Measurements from ENCODE around the gene STN1.

The STN1 gene

DNA sequence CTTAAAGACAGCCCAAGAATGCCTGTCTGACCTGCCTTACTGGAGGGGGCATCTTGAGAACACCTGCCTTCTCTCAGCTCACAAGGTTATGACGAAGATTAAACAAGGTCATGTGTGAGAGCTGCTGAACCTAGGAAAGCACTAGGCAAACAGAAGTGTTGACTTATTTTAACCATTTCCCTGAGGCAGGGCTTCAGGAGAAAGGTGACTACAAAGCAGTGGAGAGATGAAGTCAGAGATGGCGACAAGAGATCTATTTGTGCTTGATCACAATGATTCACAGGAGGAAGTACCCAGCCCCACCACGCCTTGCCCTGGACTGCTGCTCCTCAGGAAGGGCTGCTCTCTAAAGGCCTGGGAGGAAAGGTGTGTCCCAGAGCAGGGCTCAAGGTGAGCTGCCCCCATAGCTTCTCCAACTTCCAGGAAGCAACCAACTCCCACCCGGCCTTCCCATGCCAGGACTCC lies 27.8 kb downstream of the STN1 start:
- no peak for DNase-seq (ENCODE audit: low read depth)
- H3K4me3 ChIP-seq (ENCODE audit: low read depth, low read length), result no peak overlapping the region
- TF ChIP-seq, protein P1, sequence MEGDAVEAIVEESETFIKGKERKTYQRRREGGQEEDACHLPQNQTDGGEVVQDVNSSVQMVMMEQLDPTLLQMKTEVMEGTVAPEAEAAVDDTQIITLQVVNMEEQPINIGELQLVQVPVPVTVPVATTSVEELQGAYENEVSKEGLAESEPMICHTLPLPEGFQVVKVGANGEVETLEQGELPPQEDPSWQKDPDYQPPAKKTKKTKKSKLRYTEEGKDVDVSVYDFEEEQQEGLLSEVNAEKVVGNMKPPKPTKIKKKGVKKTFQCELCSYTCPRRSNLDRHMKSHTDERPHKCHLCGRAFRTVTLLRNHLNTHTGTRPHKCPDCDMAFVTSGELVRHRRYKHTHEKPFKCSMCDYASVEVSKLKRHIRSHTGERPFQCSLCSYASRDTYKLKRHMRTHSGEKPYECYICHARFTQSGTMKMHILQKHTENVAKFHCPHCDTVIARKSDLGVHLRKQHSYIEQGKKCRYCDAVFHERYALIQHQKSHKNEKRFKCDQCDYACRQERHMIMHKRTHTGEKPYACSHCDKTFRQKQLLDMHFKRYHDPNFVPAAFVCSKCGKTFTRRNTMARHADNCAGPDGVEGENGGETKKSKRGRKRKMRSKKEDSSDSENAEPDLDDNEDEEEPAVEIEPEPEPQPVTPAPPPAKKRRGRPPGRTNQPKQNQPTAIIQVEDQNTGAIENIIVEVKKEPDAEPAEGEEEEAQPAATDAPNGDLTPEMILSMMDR (conservative IDR thresholded peaks at IDR 0.05; ENCODE audit: low read depth, low read length), result no peak

DNA sequence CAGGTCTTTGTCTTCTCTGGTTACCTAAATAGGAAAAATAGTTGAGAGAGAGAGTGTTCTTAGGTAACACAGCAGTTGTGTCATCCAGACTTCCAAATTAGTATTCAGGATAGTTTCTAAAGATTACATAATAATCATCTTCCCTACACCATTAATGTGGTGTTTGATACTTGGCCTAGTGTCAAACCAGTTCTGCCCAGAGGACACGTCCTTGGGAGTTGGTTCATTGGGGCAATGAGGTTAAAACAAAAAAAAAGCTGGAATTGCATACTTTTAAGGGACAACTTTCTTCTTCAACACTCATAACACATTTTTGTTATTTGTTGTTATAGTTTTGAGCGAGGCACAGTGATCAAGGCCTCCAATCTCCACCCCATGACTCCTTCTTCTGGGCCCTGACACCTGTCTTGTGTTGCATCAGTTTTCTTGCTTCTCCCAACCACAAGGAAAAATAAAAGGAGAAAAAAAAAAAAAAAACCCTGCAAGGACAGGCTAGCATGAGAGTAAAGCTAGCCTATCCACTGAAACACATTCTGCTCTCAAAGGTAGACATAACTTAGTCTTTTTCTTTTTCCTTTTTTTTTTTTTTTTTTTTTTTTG lies 28.8 kb downstream of the STN1 start:
- no peak overlapping the region for H3K4me3 ChIP-seq (ENCODE audit: low read depth, low read length)
- TF ChIP-seq, protein P1 (conservative IDR thresholded peaks at IDR 0.05; ENCODE audit: low read depth, low read length), result no peak
- no peak for DNase-seq (ENCODE audit: low read depth)

DNA sequence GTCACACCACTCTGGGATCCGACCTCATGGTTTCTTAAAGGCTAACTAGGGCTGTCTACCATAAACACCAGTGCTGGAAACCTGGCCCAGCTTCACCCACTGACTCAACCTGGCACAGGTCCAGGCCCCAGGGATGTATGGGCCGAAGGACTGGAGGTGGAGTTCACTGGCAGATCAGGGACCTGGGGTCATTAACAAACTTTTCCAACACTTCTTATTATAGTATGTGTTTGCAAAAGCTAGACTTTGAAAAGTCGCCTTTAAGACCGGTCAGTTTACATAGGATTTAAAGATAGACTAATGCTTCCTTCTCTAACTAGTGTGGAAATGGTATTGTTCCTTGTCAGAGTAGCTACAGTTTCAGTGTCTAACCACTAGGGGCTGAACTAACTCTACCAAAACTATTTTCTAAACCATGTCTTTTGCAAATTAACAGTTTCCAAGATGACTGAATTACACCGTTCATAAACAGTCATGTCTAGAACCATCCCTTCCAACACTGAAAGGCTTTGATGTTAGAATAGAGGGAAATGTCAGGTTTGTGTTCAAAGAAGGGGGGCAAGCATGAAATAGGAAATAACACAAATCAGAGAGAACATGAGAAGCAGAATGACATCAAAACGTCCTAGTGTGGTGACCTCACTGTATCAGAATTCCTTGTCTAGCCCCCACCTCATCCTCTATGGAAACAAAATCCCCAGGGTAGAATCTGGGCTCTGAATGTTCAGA lies 29.7 kb downstream of the STN1 start:
- no peak overlapping the region for H3K4me3 ChIP-seq (ENCODE audit: low read depth, low read length)
- TF ChIP-seq, protein P1 (conservative IDR thresholded peaks at IDR 0.05; ENCODE audit: low read depth, low read length), result peak; percentile 75
- peak; percentile 91 for DNase-seq (ENCODE audit: low read depth)

DNA sequence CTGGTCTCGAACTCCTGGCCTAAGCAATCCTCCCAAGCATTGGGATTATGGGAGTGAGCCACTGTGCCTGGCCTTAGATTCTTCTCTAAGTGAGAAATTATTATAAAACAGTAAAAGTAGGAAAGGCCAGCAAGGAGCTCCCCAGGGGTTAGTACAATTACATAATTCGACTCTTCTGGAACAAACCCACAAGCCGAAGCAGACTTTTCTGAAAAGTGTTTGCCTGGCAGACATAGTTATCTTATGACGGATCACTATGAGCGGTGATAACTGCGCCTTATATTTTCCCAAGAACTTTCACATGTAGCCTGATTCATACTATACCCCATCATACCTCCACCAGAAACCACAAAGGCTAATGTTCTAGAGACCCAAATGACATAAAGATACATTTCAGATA lies 32.4 kb downstream of the STN1 start:
- H3K4me3 ChIP-seq (ENCODE audit: low read depth, low read length), result no peak overlapping the region
- peak; percentile 96 for DNase-seq (ENCODE audit: low read depth)
- TF ChIP-seq, protein P1 (conservative IDR thresholded peaks at IDR 0.05; ENCODE audit: low read depth, low read length), result no peak

DNA sequence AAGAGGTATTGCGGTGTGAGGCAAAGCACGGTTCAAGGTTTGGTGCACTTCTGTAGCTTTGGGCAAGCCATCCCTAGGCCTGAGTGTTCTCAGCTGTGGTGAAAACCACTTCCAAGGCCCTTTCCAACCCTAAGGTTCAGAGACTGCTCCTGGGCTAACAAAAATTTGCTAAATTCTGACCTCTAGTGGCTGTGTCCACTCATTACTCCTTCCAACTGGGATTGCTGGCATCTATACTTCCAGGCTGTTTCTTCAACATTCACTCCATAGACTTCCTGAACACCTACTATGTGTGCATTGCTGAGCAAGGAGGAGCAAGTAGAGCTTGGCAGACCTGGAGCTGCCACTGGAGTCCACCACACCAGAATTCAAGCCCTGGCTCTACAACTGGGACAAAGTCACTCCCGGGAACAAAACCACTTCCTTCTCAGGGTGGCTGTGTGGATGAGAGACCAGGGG lies 33.3 kb downstream of the STN1 start:
- peak; percentile 73 for DNase-seq (ENCODE audit: low read depth)

DNA sequence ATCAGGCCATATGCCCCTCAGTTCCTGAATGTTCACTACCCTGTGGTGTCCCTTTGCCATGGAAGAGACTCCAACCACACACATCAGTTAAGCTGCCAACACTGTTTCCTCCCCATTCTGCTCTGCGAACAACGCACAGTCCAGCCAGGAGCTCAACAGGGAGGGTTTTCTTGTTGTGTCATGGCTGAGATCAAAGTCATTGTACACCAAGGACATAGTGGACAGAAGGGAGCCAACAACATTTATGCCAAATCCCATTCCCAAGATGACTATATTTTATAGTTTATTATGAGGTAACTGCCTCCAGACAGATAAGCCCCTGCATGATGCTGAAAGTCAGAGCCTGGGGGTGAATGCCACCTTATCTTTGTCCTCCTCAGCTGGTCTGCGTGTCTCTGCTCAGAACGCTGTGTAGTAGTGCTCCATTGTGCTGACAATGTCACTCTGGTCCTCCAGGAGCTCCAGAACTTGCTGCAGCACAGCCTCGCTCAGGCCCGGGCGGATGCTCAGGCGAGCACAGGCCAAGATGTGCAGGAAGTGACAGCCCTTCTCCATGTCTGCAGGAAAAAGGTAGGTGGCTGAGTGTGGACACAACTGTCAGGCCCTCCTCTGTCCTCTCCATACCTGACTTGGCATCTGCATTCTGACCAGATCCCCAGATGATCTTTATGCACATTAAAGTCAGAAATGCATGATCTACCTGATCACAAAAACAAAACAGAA lies 35.5 kb downstream of the STN1 start:
- no peak for DNase-seq (ENCODE audit: low read depth)
- no peak overlapping the region for H3K4me3 ChIP-seq (ENCODE audit: low read depth, low read length)
- TF ChIP-seq, protein P1 (conservative IDR thresholded peaks at IDR 0.05; ENCODE audit: low read depth, low read length), result no peak

More for the DNA sequence above, 33.3 kb downstream of the STN1 start:
- TF ChIP-seq, protein P1 (conservative IDR thresholded peaks at IDR 0.05; ENCODE audit: low read depth, low read length), result peak; percentile 79
- no peak overlapping the region for H3K4me3 ChIP-seq (ENCODE audit: low read depth, low read length)
